OCI-LY3 (cell line): ENCODE measurements around the gene KIF20B.

Source experiments
- EZH2phosphoT487 ChIP-seq: fragments of 200-600 bp; shearing (Covaris generic); IDR thresholded peaks from 2 replicates; pipeline ENCODE4 v1.6.1; 2018; ENCODE audit warnings: antibody characterized with exemption, mixed run types, low read depth
- TF ChIP-seq, protein P1 (sequence below): fragments of 200-600, 300-600 bp; sonication (generic); IDR thresholded peaks from 2 replicates; pipeline ENCODE4 v1.5.1; 2014; ENCODE audit warnings: antibody characterized with exemption, low read length, low read depth

DNA sequence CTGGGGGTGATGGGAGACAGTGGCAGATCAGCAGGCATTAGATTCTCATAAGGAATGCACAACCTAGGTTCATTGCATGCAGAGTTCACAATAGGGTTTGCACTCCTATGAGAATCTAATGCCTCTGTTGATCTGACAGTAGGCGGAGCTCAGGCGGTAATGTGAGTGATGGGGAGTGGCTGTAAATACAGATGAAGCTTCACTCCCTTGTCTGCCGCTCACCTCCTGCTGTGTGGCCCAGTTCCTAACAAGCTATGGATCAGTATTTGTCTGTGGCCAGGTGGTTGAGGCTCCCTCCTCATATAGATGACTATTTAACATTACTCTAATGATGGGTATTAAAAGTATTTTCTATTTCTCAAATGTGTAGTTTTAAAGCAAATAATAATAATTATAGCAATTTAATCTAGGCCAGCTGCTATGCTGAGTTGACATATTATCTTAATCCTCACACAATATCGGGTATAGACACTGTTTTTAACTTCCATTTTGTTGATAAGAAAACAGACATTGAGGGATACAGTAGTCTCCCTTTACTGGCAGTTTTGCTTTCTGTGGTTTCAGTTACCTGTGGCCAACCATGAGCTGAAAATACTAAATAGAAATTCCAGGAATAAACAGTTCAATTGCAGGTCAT, 39.9 kb downstream of the KIF20B start:
- TF ChIP-seq EZH2phosphoT487, result no peak
- TF ChIP-seq, protein P1, sequence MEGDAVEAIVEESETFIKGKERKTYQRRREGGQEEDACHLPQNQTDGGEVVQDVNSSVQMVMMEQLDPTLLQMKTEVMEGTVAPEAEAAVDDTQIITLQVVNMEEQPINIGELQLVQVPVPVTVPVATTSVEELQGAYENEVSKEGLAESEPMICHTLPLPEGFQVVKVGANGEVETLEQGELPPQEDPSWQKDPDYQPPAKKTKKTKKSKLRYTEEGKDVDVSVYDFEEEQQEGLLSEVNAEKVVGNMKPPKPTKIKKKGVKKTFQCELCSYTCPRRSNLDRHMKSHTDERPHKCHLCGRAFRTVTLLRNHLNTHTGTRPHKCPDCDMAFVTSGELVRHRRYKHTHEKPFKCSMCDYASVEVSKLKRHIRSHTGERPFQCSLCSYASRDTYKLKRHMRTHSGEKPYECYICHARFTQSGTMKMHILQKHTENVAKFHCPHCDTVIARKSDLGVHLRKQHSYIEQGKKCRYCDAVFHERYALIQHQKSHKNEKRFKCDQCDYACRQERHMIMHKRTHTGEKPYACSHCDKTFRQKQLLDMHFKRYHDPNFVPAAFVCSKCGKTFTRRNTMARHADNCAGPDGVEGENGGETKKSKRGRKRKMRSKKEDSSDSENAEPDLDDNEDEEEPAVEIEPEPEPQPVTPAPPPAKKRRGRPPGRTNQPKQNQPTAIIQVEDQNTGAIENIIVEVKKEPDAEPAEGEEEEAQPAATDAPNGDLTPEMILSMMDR, result no peak
